HL-60/S4 treated with retinoic acid at 250 ng/mL for 4 days and 3 days (cell line): ENCODE data around the gene GABRA1.

Experiments
- in situ Hi-C: fragments of 300-500 bp; cut with MboI; formaldehyde crosslinking; loops from 2 replicates; pipeline ENCODE4 v1.7.0; 2022; ENCODE audit warnings: low sequenced_read_pairs

Gene GABRA1

DNA sequence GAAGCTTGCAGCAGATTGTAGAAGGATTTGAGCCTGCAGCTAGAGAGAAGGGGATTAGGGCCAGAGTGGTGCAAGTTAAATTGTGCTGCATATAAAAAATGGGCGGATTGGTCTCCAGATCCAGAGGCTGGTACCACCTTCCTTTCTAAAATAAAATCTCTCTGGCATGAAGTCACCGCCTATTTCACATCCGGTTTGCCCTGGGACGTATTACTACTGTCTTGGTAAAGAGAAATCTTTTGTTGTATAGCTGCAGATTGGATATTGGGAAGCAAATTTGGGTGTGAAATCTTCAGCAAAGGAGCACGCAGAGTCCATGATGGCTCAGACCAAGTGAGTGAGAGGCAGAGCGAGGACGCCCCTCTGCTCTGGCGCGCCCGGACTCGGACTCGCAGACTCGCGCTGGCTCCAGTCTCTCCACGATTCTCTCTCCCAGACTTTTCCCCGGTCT, at the start of gene GABRA1:
Gene GABRA1, plus strand, starts transcription at position 180 of the 451 bp plus-strand sequence. CDS start 2,691 bp downstream, outside the sequence.
- in situ Hi-C loops: no loop called here

DNA sequence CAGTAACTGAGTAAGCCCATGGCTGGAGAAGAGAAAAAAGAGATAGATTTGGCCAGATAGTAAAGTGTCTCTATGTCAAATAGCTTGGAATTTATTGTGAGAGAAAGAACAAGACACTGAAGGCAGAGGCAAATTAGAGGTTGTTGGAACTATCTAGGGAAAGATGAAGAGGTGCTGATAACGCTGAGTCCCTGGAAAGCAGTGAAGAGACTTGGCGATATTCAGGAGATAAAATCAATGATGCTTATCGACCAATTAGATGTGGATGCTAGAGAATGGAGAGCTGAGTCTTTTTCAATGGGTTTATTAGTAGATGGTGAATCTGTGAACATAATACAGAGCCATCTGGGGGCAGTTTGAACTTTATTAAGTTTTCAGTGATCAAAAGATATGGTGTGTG, 48.6 kb upstream of the GABRA1 start:
- in situ Hi-C loops: no loop called here

DNA sequence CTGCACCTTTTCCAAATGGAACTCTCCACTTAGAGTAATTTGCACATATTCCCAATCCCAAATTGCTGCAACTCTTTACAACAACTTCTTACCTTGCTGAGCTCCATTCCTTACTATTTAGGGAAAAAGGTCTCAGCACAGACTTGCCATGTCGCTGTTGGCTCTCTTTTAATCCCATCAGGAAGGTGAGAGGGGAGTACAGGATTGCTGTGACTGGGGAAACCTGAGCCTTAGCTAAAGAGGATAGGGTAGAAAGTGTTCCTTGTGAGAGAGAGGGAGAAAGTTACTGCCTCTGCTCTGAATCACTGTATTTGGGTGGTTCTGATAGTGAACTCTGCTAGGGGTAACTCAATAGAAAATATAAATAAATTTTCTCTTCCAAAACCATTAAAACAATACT, 43.7 kb upstream of the GABRA1 start:
- in situ Hi-C loops: no loop called here

DNA sequence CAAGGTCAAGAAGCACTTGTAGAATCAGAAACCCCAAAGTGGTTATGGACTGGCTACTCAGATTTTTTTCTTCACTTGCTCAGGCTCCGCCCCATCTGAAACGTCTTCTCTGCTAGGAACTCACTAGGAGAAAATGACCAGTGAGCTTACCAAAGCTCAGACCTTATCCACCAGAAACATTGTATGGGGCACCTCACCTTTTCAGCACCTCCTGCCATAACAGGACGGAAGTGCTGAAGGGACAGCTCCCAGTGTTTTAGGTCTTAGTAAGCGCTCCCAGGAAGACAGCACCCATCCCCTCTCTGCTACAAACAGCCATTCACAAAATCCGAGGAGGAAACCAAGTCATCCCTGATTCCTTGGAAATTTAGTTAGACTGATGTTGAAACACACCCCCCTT, 1.2 kb upstream of the GABRA1 start:
- in situ Hi-C loops: no loop called here

DNA sequence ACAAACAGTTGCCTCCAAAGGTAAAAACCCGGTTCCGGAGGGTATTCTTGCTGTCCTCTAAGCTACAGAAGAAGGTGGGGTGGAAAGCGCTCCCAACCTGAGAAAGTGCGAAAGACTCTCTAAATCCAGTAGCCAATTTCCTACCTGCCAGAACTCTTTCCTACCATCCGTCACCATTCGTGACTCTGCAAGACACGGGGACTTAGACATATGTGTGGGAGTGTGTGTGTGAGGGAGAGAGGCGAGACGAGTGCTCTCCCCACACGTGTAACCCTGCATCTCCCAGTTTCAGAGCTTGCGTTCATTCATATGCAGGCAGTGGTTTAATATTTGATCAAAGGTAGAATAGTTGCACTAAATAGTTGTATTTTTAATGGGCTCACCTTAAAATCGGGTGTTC, 473 bp upstream of the GABRA1 start:
- in situ Hi-C loops: no loop called here

DNA sequence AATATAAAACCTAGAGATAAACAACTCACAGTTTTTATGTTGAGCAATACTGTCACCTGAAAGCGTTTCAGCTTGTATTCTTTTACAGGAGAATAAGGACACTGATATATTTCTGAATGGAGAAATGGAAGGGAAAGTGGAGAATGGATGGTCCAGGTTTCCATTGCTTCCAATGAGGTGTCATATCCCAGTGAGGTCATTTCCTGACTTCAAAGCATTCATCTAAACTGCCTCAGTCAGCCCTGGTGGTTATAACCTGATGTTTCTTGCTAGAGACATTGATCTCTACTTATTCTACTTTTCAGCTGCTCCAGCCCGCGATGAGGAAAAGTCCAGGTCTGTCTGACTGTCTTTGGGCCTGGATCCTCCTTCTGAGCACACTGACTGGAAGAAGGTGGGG, 2.6 kb downstream of the GABRA1 start:
- in situ Hi-C loops: no loop called here

DNA sequence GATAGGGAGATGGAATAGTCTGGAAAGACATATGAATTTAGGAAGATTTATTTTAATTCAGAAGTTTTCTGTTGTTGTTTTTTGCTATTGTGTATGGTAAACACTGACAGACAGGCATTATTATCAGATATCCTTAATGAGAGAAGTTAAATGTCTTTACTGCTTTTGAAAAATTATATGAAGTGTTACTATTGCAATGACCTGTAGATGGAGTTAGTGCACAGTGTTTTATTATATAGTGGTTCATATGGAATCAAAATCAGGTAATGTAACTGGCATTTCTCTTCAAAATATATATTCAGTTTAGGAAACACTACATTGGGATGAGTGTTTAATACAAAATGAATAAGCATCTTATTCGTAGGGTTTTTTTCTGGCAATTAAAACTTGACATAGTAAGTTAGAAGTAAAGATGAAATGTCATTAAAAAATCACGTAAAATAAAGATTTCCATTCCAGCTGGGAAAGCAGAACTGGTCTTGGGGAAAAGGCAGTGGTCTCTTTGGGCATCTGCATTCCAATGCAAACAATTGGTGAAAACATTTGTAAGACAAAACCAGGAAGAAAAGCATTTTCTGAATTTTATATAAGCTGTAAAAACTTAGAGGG, 3.9 kb downstream of the GABRA1 start:
- in situ Hi-C loops: no loop called here

DNA sequence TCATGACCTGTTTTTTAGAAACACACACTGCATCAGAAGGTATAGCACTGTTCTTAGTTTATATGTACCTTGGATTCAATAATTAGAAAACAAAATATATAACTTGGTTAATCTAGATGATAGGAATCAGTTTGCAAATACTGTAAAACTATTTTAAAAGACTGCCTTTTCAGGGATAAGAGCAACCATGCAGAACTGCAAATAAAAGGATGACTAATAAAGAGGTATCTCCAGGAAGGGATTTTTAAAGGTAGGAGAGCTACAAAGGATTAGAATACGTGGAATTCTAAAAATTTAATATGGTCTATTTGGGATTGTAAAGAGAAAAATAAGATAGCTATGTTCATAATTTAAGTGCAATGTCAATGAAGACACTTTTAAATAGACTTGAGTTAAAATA, 9.4 kb downstream of the GABRA1 start:
- in situ Hi-C loops: no loop called here

DNA sequence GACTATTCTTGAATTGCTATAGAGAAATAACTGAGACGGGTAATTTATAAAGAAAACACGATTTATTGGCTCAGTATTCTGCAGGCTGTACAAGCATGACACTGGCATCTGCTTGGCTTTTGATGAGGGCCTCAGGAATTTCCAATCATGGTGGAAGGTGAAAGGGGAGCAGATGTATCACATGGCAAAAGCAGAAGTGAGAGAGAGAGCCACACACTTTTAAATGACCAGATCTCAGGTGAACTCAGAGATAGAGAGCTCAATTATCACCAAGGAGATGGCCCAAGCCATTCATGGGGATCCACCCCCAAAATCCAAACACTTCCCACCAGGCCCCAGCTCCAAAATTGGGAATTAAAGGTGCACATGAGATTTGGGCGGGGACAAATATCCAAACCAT, 15.3 kb downstream of the GABRA1 start:
- in situ Hi-C loops: no loop called here

DNA sequence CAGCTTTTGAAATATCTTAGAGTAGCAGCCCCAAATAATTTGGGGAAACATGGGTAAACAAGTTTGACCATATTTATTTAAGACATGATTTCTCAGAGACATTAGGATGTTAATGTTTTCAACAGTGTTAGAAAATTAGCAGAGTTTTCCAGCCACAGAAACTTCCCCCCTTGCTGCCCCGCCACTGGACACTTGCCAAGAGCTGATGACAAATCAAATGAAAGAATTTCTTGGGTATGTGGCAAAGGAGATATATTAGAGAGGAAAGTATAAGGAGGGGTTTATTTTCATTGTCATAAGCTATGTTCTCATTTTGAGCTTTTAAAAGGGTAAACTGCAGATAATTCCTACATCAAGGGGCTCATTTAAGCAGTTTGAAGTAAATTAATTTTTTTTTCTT, 15.9 kb downstream of the GABRA1 start:
- in situ Hi-C loops: no loop called here

DNA sequence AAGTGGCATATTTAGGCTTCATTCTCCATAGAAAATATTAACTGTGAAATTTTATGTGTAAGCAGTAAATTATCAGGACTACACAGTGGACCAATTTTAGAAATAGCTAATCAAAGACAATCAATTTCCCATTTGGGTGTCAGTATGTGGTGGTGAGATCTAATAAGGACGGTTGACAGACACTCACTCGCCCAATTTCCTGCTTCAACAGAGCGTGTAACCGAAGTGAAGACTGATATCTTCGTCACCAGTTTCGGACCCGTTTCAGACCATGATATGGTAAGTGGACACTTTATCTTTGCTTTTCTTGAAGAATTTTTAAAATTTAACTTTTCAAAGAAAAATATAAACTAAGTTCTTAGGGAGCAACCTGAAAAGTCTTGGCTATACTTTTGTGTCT, 17.6 kb downstream of the GABRA1 start:
- in situ Hi-C loops: no loop called here

DNA sequence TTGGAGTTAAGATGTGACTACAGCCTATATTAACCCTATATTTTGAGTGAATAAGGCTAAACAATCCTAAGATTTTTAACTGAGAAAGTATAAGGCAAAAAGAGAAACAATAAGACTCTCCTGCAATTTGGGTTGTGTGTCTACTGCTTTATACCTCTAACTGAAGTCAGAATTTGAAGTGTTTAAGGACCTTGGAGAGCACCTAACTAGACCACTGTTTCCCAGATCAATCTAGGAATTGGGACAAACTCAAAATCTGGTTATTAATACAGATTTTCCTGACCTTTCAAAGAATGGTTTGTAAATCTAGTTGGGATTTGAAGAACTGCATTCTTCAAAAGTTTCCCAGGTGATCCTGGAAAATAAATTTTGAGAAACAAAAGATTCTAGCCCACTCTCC, 42.1 kb downstream of the GABRA1 start:
- in situ Hi-C loops: no loop called here

DNA sequence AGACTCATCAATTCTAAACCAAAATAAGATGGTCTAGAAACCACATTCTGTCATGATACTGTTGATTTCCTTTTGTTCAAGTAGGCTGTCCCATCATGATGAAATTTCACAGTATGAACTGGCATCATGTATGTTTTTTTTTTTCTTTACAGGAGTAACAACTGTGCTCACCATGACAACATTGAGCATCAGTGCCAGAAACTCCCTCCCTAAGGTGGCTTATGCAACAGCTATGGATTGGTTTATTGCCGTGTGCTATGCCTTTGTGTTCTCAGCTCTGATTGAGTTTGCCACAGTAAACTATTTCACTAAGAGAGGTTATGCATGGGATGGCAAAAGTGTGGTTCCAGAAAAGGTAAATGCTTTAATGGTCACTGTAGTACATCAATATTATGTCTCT, 47.6 kb downstream of the GABRA1 start:
- in situ Hi-C loops: no loop called here

DNA sequence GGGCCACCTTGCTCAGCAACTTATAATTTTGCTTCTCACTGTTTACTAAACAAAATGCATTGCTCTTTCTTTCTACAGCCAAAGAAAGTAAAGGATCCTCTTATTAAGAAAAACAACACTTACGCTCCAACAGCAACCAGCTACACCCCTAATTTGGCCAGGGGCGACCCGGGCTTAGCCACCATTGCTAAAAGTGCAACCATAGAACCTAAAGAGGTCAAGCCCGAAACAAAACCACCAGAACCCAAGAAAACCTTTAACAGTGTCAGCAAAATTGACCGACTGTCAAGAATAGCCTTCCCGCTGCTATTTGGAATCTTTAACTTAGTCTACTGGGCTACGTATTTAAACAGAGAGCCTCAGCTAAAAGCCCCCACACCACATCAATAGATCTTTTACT, 49.1 kb downstream of the GABRA1 start:
- in situ Hi-C loops: no loop called here

DNA sequence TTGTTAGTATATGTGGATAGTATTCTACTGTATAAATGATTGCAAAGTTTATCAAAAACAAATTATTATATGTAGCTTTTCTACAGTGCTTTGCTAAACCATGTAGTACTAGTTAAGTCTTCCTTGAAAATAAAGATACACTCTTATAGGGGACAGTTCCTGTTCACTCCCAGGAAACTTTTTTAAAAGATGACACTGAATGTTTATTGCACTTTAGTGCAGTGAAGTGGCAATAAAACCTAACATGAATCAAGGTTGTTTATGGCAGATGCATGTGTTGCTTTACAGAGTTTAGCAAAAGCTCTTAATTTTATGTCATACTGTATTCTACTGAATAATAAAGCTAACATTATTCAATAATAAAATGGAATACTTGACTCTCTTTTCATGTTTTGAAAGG, 51.7 kb downstream of the GABRA1 start:
- in situ Hi-C loops: no loop called here

DNA sequence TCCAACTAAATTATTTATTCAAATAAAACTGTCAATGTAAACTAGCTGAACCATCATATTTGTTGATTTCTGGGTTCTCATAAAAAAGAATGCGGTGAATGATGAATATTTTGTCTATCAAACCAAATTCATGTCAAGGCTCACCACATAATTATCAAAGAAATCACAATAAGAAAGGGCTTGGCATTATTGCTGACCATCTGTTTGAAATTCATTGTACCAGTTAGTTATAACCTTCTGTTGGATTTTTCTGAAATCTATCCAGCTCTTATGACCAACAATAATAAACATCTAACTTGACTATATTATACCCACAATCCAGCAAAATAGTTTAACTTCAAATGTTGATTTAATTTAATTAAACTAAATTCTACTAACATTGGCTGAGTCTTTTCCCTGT, 53.1 kb downstream of the GABRA1 start:
- in situ Hi-C loops: no loop called here

DNA sequence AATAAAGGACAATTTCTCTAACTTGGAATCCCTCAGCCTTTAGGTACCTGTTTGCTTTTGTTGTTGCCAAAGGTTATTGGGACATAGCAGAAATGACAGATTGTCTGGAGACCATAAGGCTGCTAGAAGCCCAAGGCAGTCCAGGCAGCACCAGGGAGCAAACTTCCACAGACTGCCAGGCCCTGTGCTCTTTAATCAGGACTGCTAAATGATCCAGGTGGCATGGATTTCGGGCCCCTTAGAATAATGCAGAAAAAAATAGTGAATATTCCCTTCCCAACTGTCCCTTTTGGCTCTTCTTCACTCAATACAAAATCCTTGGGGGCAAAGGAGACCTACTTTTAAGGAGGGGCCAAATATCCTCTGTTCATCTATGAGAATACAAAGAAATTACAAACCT, 73.9 kb downstream of the GABRA1 start:
- in situ Hi-C loops: no loop called here

DNA sequence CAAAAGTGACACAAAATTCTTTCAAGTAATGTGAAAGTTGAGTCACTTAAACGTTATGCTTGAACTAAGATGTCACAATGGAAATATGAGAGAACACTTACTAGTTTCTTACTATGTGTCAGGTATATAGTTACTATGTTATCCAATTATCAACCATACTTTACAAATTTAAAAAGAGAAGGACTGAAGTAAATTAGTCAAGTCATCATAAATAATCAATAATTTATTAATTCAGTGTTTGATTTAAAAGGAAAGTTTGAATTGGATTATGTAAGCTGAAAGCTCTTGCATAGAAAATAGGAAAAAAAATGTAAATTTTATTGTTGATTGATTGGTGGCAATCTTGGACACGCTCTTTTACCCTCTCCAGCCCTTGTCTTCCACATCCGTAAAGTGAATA, 76.3 kb downstream of the GABRA1 start:
- in situ Hi-C loops: no loop called here

DNA sequence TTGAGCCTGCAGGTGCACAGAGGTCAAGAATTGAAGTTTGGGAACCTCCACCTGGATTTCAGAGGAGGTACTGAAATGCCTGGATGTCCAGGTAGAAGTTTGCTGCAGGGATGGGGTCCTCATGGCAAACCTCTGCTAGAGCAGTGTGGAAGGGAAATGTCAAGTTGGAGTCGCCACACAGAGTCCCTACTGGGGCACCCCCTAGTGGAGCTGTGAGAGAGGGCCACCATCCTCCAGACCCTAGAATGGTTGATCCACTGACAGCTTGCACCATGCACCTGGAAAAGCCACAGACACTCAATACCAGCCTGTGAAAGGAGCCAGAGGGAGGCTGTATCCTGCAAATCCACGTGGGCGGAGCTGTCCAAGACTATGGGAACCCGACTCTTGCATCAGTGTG, 78.0 kb downstream of the GABRA1 start:
- in situ Hi-C loops: no loop called here

DNA sequence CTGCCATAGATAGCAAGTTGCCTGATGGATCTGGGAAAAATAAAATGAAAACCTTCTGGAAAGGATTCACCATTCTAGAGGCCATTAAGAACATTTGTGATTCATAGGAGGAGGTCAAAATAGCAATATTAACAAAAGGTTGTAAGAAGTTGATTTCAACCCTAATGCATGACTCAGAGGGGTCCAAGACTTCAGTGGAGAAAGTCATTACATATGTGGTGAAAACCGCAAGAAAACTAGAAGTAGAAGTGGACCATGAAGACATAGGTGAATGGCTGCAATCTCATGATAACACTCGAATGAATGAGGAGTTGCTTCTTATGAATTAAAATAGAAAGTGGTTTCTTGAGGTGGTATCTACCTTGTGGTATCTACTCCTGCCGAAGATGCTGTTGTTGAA, 86.6 kb downstream of the GABRA1 start:
- in situ Hi-C loops: no loop called here

DNA sequence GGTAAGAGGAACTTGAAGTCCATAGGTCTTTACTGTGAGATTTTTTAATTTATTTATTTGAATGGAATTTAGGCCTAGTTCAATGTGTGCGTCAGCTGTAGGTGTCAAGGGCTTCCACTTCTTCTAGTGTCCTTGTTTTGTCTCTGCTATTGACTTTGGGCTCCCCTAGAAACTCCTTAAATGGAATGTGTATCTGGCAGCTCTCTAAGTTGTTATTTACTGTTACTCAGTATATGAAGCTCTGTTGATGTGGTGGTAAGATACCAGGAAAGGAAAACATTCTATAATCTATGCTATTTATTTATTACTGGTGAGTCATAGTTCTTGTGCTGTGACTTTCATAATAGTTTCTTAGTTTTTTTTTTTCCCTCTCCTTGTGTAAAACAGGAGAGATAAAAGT, 97.1 kb downstream of the GABRA1 start:
- in situ Hi-C loops: no loop called here

DNA sequence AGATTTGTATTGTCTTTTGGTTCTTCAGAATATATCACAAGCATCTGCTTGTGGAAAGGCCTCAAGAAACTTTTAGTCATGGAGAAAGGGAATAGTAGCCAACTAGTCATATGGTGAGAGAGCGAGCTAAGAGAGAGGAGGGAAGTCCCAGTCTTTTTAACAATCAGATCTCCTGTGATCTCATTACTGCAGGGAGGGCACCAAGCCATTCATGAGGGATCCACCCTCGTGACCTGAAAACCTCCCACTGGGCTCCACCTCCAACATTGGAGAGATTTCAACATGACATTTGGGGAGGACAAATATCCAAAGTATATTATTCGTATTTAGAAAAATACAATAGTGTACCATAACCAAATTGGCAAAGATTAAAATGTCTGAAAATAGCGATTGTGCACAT, 99.0 kb downstream of the GABRA1 start:
- in situ Hi-C loops: no loop called here
